Activated CD4-positive, CD25-positive, alpha-beta regulatory T cell (primary cell): ENCODE data around the gene AP3D1.

Experiments used
- DNase-seq, 4 experiments: peaks; one replicate each; lab custom pipeline; 2025; lab: John Stamatoyannopoulos, UW

Gene AP3D1

DNA sequence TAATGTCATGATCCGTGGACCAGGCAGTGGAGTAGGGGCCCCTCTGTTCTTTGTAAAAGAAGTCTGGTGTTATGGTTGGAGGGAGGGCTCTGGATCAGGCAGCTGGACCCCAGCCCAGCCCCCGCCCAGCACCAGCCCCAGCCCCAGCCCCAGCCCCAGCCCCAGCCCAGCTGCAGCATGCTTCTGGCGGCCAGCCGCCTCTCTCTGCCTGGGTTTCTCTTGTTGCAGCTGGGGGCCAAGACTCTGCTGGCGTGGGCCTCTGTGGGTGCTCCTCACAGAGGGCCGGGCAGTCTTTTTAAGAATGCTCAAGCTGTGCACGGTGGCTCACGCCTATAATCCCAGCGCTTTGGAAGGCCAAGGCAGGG lies 30.2 kb upstream of the AP3D1 start:
- DNase-seq, result no peak

DNA sequence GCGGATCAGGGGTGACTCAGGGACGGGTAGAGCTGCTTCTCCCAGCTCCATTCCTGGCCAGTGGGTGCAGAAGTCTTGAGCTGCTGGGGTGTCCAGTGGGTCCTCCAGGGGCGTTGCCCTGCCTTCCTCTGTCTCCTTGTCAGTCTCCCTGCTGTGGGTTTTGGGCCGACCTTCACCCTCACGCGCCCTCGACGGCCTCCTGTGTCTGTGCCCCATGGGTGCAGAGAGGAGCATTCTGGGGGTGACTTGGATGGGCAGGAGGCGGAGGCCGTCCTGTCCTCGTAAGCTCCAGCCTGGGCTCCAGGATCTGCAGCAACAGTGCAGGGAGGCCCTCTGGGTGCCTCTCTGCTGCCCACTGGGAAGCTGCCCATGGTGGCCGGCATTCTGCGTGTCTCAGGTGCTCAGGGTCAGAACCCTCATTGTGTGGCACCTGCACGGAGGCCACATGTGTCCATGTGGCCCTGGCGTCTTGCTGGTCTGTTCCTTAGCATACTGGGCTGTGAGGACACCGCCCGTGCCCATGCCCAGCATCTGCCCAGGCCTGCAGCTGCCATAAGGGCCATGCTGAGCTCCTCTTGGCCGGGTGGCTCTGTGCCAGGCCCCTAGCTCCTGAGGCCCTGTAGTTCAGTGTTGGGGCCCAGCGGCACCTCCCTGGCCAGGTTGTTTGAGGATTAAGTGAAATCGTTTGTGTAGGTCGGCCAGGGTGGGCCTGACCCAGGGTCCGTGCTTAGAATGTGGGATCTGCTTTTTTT lies 29.7 kb upstream of the AP3D1 start:
- DNase-seq, result no peak

DNA sequence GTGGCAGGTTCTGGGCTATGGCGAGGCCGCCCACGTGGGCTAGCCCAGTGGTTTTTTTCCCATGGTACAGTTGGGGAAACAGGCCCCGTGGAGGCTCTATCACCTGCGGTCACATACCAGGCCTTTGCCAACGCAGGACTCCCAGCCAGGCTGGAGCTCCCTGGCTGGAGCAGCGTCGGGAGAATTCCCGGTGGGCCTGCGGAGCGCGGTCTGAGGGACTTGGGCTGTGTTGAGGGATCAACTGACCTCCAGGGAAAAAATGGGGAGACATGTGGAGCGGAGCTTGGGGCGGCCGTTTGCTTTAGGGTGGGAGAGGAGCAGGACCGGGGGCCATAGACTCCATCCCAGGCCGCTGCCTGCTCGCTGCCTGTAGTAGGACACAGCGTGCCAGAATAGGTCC lies 28.7 kb upstream of the AP3D1 start:
- no peak for DNase-seq

DNA sequence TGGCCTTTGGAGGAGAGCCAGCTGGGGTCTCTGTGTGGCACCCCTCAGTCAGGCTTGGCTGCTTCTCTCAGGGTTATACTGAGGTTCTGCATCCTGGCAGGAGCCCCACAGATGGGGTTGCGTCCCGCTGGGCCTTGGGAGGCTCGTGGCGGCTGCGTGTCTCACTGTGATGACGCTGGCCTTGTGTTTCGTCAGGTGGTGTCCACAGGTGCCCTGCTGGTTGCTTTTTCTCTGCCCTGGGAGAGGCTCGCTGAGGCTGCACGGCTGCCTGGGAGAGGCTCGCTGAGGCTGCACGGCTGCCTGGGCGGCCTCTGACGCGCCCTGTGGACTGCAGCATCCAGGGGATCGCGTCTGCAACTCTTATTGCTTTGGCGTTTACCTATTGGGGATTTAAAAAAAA lies 27.7 kb upstream of the AP3D1 start:
- DNase-seq, result no peak

DNA sequence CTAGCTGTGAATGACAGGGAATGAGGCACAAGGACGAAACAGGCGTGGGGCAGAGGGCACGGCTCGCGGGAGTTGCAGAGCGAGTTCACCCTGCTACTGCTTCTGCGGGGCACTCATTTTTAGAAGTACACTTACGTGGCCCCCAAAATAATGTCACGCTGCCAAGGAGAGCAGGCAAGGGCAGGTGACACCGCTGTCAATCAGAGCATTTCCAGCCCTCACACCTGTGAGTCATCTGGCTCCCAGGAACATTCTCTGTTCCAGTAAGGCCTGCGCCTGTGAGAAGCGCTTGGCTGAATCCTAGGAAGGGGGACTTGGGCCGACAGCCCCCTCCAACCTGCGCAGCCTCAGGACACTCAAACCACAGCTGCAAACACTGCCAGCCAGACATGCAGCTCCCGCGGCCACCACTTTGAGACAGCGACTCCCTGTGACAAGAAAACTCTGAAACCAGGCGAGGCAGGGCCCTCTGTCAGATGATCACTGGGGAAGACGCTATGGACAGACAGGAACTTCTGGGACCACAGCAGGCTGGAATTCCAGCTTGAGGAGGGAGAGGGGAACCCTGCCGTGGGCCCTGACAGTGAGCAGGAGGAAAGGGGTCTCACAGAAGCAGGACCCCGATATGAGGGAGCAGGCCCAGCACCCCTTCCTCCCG lies 25.1 kb upstream of the AP3D1 start:
- no peak for DNase-seq

DNA sequence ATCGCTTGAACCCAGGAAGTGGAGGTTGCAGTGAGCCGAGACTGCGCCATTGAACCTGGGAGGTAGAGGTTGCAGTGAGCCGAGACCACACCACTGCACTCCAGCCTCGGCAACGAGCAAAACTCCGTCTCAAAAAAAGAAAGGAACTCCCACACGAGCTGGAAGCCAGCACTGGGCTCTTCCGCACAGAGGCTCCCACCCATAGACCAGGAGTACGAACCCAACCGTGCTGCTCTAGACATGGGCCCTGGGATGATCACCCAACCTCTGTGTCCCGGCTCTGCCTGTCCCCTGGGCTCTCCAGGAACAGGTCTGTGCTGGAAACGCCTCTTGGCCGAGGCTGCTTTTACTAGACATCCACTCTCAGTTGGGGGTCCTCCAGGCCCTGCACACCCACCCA lies 24.4 kb upstream of the AP3D1 start:
- no peak for DNase-seq

DNA sequence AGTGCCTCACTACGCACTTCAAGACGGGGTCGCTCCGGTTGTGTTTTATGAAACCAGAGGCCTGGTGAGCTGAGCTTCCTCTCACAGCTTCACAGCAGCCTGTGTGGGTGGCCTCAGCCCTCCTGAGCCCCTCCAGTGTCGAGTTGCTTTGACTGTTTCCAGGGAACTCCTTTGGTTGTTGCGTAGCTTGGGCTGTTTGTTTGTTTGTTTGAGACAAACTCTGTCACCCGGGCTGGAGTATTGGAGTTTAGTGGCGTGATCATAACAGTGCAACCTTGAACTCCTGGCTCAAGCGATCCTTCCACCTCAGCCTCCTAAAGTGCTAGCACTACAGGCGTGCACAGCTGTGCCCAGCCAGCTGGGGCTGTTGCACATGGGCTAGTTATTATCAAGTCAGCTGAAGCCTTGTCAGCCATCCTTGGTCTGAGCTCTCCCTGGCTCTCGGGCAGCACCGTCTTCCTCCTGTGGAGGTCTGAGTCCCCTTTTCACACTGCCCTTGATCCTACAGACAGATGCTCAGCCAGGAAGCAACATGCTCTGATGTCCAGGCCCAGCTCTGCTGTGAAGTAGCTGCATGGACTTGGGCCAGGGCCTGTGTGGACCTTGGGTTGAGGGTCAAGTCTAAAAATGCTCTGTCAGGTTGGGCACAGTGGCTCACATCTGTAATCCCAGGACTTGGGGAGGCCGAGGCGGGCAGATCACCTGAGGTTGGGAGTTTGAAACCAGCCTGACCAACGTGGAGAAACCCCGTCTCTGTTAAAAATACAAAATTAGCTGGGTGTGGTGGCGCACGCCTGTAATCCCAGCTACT lies 22.6 kb upstream of the AP3D1 start:
- DNase-seq, result no peak

DNA sequence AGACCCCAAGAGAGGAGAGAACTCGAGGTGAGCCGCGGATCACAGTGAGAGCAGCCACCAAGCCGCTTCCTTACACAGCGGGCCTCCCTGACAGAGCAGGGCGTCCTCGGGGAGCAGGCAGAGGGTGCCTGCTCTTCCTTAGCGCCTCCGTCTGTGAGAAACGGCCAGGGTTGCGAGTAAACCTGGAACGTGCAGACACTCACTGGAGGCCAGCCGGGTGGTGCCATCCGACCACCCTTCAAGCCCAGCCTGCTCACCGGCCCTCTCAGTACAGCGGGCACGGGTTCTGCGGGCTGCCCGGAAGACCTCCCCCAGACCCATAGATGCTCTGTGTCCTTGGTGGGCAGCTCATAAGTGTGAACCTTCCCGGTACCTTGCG lies 22.0 kb upstream of the AP3D1 start:
- no peak for DNase-seq

DNA sequence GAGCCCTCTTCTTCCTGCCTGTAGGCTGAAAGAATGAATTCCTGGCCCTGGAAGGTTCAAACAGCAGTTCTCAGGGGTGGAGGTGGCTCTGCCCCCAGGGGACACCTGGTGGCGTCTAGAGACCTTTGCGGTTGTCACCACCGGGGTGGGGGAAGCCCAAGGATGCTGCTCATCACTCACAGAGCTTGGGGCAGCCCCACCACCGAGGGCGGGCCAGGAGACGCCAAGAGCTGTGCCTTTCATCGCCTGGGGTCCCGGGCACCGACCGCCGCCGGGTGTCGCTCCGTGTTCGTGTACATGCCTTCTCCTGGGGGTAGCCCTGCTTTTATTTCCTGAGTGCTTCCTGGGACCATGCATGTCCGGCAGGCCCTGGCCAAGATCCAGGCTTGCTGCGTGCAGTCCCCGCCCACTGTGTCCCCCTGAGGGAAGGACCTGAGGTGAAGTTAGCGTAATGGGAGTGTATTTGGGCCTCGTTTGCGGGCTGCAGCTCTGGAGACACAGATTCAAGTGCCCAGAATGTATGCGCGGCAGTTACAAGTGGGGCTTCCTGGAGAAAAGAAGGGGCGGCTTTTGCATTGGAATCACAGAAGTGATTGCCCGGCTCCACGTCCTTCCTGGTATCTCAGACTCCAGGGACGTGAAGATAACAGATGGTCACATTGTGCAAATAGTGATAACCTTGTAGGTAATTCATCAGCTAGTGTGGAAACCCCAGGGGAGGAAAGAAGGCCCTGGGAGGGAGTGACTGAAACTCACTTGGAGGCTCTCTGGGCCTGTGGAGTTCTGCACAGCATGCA lies 20.2 kb upstream of the AP3D1 start:
- DNase-seq, result peak; percentile 53 to 69 (median 58)

DNA sequence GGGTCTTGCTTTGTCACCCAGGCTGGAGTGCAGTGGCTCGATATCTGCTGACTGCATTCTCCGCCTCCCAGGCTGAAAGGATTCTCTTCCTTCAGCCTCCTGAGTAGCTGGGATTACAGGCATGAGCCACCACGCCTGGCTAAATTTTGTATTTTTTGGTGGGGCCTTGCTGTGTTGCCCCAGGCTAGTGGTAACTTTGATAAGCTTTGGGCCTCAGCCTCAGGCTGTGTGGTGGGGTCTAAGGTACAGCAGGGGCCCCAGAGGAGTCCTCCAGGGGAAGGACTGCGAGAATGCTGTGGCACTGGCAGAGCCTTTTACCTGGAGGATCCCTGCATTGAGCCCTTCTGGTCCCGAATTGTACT lies 19.6 kb upstream of the AP3D1 start:
- DNase-seq, result no peak

DNA sequence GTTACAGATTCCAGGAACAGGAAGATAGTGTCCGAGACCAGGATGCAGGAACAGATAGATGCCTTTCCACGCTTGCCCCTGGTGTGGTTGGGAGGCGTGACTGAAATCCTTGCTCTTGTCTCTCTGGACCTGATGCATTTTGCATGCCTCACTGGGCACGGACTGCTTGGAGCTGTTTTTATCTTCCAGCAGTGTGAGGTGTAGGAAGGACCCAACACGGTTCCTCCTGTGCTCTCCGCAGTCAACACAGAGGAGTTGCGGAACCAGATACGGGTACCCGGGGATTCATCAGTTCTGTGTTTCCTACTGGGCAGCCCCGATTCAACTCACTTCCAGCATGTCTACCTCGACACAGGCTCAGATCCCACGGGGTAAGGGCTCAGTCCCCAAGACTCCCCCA lies 18.9 kb upstream of the AP3D1 start:
- no peak for DNase-seq

DNA sequence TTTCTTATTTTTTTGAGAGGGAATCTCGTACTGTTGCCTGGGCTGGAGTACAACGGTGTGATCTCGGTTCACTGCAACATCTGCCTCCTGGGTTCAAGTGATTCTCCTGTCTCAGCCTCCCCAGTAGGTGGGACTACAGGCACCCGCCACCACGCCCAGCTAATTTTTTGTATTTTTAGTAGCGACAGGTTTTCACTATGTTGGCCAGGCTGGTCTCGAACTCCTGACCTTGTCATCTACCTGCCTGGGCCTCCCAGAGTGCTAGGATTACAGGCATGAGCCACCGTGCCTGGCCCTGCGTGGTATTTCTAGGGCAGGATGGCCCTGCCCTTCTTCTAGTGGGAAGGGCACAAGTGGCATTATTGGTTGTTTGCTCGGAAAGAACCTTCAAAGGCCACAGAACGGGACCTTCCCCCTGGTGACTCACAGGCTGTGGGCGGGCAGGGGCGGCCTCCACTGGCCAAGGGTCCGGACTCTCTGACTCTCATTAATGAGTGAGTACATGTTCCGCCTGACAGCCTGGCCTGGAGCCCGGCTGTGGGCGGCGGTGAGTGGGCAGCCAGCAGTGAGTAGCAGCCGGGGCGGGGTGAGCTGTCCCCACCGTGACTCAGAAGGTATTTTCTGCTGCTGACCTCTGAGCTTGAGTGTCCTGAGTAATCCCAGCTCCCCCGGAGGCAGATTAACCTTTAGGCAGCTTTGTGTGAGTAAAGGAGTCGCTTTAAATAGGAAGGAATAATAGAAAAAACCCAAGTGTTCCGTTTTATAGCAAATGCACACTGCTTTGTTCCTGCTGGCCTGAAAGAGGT lies 17.5 kb upstream of the AP3D1 start:
- peak in 3 of 4 experiments; percentile 18 to 44 (median 37) for DNase-seq

DNA sequence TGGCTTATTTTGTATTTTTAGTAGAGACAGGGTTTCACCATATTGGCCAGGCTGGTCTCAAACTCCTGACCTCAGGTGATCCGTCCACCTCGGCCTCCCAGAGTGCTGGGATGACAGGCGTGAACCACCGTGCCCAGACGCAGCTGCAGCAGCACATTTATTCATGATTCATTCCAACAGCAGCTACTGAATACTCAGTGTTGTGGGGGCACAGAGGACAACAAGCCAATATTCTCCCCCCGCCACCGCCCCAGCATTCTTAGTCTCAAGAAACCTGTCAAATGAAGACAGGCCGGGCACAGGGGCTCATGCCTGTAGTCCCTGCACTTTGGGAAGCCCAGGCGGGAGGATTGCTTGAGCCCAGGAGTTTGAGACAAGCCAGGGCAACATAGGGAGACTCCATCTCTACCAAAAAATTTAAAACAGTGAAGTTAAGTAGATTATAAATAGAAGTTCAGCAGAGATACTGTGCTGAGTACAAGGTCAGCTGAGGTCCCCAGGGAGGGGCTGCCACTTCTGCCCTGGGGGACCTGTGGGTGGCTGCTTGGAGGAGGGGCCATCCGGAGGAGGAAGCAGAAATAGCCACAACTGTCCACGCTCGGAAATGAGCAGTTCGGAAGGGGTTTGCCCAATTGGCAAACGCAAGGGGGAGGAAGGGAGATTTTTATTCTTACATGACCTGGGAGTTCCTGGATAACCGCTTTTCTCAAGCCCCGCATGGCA lies 16.7 kb upstream of the AP3D1 start:
- no peak for DNase-seq

DNA sequence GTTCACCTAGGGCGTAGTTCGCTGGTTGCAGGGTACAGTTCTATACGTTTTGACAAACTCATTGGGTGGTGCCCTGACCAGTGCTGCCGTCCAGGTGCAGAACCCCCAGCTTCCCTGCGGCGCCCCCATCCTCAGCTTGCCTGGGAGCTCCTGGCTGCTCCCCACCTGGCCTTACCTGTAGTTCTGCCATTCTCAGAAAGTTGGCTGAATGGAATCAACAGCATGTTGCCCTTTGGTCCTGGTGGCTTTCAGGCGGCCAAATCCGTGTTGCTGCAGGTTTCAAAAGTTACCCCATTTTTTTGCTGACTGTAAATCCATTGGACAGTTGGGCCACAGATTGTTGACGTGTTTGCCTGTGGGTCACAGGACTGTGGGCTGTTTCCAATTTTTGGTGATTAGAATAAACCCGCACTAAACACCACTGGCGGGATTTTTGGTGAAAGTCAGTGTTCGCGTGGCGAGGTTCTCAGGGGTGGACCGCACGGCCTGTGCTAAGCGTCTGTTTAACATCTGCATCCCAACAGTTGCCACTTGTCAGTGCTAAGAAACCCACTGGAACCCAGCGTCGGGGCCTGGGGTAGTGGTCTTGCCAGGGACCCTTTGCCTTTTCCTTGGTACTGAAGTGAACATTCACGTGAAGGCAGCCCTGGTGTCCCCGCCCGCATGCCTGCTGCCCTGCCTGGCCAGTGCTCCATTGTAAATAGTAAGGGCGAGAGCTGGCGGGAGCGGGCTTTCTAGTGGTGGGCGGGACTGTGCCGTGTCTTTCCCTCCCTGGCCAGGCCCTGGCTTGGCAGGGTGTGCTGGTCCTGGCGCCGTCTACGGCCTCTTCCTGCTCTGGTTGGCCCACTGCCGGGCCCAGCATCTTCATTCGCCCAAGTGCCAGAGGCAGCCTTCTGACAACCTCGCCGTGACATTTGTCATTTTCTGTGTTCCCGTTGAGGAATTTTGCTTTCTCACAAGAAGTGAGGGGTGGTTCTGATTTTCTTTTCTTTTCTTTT lies 15.7 kb upstream of the AP3D1 start:
- no peak for DNase-seq

DNA sequence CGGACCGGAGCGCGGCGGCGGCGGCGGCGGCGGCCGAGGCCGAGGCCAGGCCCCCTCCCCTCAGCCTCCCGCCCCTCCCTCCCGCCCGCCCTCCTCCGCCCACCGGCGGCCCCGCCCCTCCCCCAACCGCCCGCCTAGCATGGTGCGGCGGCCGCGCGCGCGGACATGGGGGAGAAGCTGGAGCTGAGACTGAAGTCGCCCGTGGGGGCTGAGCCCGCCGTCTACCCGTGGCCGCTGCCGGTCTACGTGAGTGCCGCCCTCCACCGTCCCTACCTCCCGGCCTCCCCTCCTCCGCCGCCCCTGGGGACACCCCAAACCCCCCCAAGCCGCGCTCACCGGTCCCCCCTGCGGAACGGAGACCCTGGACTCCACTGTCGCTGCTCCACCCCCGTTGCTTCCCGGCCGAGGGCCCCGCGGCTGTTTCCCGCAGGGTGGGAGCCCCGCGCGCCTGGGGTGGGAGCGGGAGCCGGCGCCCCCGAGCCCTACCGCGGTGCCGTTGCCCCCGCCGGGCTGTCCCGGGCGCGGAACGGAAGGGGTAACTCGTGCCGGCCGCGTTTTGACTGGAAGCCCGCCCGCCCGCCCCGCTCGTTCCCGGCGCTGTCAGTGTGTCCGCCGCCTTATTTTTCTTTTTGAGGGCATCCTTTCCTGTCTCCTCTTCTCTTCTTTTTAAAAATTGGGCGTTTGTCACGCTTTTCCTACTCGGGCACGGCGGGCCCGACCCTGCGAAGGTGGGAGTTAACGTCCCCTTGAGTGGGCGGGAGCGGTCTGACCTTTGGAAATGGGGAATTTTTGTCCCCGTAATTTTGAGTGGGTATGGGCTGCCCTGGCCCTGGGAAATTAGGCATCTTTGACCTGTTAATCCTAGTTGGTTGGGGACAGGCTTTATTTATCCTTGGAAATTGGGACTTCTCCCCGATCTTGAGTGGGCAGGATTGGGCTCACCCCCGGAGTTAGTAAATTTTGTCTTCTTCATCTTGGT lies 12.9 kb upstream of the AP3D1 start:
- DNase-seq, result peak in 2 of 4 experiments; percentile 25 to 72

DNA sequence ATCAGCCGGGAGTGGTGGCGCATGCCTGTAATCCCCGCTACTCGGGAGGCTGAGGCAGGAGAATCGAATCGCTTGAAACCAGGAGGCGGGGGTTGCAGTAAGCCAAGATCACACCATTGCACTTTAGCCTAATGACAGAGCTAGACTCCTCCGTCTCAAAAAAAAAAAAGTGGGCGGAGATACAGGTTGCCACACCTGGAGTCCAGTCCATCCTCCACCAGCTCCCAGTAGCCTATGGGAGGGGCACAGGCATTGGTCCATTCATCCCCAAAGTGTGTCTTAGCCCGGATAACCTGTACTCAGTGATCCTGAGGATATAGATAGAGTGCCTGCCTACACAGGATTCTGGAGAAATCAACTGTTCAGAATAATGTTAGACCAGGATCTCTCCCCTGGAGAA lies 9.0 kb upstream of the AP3D1 start:
- no peak for DNase-seq

DNA sequence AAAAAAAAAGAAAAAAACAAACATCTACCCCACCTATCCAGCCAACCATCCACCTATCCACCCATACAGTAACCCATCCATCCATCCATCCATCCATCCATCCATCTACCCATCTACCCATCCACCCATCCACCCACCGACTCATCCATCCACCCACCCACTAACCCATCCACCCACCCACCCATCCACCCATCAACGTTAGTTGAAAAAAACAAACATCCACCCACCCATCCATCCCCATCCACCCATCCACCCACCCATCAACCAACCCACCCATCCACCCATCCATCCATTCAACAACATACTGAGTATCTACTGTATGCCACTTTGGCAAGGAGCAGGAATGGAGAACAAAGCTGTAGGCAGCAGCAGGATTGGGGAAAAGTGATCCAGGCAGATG lies 6.1 kb upstream of the AP3D1 start:
- no peak for DNase-seq

DNA sequence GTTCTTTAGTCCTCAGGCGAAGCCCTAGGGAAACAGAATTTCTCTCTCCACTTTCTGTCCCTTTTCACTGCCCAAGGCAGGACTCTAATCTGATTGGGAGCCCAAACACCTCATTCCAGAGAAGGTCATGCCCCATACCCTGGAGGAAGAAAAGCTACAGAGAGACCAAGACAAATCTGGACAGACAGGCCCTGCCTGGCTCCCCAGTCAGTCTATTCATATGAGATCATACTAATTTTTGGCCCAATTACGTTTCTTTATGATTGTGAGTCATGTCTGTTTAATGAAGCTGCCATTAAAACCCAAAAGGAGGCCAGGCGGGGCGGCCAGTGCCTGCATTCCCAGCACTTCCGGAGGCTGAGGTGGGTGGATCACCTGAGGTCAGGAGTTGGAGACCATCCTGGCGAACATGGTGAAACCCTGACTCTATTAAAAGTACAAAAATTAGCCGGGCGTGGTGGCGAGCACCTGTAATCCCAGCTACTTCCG lies 3.3 kb upstream of the AP3D1 start:
- no peak for DNase-seq
